SK-N-SH (cell line): ENCODE measurements around the gene MRC1.

Experiments
- EZH2phosphoT487 ChIP-seq: fragments of 200-600 bp; sonication (generic); IDR thresholded peaks from 2 replicates; pipeline ENCODE4 v1.6.1; 2017; ENCODE audit warnings: low read depth, mixed run types, mild to moderate bottlenecking, antibody characterized with exemption, moderate library complexity, borderline replicate concordance
- POLR2AphosphoS5 ChIP-seq: IDR thresholded peaks from 2 replicates; pipeline ENCODE4 v1.6.1; 2012; ENCODE audit warnings: low read depth, low read length

DNA sequence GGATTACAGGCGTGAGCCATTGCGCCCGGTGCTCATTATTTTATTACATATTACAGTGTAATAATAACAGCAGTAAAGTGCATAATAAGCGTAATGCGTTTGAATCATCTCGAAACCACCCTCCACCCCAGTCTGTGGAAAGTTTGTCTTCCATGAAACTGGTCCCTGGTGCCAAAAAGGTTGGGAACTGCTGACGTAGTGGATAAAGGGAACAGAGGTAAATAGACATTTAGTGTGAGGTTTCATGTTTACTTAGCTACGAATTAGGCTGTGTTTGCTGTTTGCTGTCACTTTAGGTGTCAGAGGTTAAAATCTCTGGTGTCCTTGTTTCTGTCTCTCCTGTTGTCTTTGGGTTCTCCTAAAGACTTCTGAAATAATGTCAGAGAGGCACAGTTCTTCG, 82.3 kb downstream of the MRC1 start:
- TF ChIP-seq EZH2phosphoT487 (no peak), POLR2AphosphoS5 (no peak)
